GM19438 (cell line): ENCODE results near the gene PLEKHG5.
"Not testable (repeated sequence)": the region's sequence is repeated elsewhere in the genome, so short reads cannot be mapped to it uniquely, and the experiment has no call there.

Experiments
- ATAC-seq: cut with Tn5 transposase; IDR thresholded peaks from one replicate; pipeline ENCODE4 v1.9.1; 2021; ENCODE audit warnings: low read depth; ENCODE audit not compliant: unreplicated experiment

PLEKHG5 gene

GRCh38 chr1:6497215-6497866, 5.9 kb upstream of the PLEKHG5 start:
- no peak for ATAC-seq

GRCh38 chr1:6496890-6497214, 5.4 kb upstream of the PLEKHG5 start:
- no peak for ATAC-seq

- ATAC-seq = no peak
Measured at GRCh38 chr1:6496365-6496721, 4.9 kb upstream of the PLEKHG5 start.

- no peak for ATAC-seq
Measured at GRCh38 chr1:6495540-6496364, 4.3 kb upstream of the PLEKHG5 start.

GRCh38 chr1:6495041-6495441, 3.6 kb upstream of the PLEKHG5 start:
- no peak for ATAC-seq

GRCh38 chr1:6494627-6495026, 3.2 kb upstream of the PLEKHG5 start:
- ATAC-seq = no peak

GRCh38 chr1:6493834-6494223, 2.4 kb upstream of the PLEKHG5 start:
- not testable (repeated sequence) for ATAC-seq

- no peak for ATAC-seq
Measured at GRCh38 chr1:6491966-6492365, 499 bp upstream of the PLEKHG5 start.

GRCh38 chr1:6491081-6491449, 402 bp downstream of the PLEKHG5 start:
- no peak for ATAC-seq

- ATAC-seq = no peak
Measured at GRCh38 chr1:6490181-6491080, 1.0 kb downstream of the PLEKHG5 start.

- peak; percentile 59 for ATAC-seq
Measured at GRCh38 chr1:6489799-6490180, 1.7 kb downstream of the PLEKHG5 start.

- no peak for ATAC-seq
Measured at GRCh38 chr1:6489383-6489765, 2.1 kb downstream of the PLEKHG5 start.

- ATAC-seq = no peak
Measured at GRCh38 chr1:6488602-6489382, 2.7 kb downstream of the PLEKHG5 start.

- ATAC-seq = no peak
Measured at GRCh38 chr1:6487804-6488484, 3.5 kb downstream of the PLEKHG5 start.

- no peak for ATAC-seq
Measured at GRCh38 chr1:6486433-6487011, 4.9 kb downstream of the PLEKHG5 start.

GRCh38 chr1:6485168-6486101, 6.0 kb downstream of the PLEKHG5 start:
- no peak for ATAC-seq

GRCh38 chr1:6484826-6485167, 6.7 kb downstream of the PLEKHG5 start:
- ATAC-seq = no peak

GRCh38 chr1:6483761-6484117, 7.7 kb downstream of the PLEKHG5 start:
- ATAC-seq = no peak
